ENCODE measurements around the gene OLA1. TPM values are rescaled to one million over a fixed set of nuclear protein-coding genes. Genes with fewer than 3 reads are reported as not detected.

OLA1 gene
- total and polyA plus RNA-seq, 9 of the 15 experiments (the other 6 are each of a cell fraction or from before 2014, with no cell fraction given), result 208 to 353 (median 225) TPM

DNA sequence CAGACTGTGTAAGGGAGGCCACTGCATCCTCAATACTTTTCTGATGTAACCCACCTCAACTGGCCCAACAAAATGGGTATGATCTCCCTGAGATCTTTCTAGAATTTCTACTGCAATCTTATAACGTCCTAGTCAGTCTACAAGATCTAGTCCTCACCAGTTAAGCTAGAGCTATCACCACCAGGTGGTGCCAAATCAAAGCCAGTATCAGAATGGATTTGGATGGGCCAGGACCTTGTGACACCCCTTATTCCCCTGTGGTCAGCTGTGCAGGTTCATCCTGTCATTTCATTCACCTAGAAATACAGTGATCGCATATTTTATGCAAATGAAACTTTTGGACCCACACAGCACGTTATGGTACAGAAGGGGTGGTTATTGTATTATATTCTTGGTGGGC, 90.3 kb downstream of the OLA1 start (continued):
- TF ChIP-seq, protein P1, sequence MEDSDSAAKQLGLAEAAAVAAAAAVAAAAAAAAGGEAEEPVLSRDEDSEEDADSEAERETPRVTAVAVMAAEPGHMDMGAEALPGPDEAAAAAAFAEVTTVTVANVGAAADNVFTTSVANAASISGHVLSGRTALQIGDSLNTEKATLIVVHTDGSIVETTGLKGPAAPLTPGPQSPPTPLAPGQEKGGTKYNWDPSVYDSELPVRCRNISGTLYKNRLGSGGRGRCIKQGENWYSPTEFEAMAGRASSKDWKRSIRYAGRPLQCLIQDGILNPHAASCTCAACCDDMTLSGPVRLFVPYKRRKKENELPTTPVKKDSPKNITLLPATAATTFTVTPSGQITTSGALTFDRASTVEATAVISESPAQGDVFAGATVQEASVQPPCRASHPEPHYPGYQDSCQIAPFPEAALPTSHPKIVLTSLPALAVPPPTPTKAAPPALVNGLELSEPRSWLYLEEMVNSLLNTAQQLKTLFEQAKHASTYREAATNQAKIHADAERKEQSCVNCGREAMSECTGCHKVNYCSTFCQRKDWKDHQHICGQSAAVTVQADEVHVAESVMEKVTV (CRISPR knock-in tag; IDR thresholded peaks at IDR 0.05), result peak; percentile 40; the same call in 1 of the 2 replicates
- TF ChIP-seq, protein P2, sequence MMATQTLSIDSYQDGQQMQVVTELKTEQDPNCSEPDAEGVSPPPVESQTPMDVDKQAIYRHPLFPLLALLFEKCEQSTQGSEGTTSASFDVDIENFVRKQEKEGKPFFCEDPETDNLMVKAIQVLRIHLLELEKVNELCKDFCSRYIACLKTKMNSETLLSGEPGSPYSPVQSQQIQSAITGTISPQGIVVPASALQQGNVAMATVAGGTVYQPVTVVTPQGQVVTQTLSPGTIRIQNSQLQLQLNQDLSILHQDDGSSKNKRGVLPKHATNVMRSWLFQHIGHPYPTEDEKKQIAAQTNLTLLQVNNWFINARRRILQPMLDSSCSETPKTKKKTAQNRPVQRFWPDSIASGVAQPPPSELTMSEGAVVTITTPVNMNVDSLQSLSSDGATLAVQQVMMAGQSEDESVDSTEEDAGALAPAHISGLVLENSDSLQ (IDR thresholded peaks at IDR 0.05), result 0 out of 2 replicates have a peak, but pooled peaks have one; percentile 11
- TF ChIP-seq, protein P3, sequence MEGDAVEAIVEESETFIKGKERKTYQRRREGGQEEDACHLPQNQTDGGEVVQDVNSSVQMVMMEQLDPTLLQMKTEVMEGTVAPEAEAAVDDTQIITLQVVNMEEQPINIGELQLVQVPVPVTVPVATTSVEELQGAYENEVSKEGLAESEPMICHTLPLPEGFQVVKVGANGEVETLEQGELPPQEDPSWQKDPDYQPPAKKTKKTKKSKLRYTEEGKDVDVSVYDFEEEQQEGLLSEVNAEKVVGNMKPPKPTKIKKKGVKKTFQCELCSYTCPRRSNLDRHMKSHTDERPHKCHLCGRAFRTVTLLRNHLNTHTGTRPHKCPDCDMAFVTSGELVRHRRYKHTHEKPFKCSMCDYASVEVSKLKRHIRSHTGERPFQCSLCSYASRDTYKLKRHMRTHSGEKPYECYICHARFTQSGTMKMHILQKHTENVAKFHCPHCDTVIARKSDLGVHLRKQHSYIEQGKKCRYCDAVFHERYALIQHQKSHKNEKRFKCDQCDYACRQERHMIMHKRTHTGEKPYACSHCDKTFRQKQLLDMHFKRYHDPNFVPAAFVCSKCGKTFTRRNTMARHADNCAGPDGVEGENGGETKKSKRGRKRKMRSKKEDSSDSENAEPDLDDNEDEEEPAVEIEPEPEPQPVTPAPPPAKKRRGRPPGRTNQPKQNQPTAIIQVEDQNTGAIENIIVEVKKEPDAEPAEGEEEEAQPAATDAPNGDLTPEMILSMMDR (IDR thresholded peaks at IDR 0.05 in 2 of 3, conservative IDR thresholded peaks at IDR 0.05 in 1 of 3; ENCODE audit: insufficient read depth in 2 of 3, low read depth in 1 of 3, low read length in 3 of 3), result peak; percentile 68 to 73 (median 70)
- peak; percentile 59 to 88 for TF ChIP-seq RAD21 (CRISPR knock-in tag; conservative IDR thresholded peaks at IDR 0.05 in 1 of 2, IDR thresholded peaks at IDR 0.05 in 1 of 2)

DNA sequence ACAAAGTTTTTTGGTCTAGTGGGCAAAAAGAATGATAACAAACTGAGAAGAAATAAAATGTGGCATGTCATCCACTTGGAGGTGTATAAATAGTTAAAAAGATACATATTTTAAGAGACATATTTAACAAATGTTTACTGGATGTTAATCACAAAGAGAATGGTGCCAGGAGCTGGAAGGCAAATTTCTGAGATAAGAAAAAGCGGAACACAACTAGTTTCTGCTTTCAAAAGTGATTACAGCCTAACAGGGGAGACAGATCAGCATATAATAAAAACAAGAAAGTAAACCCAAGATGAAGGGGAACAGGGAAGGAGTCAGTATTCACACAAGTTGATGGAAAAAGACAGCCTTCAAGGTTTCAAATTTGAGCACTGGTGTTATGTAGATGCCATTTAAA, 91.3 kb downstream of the OLA1 start:
- FAIRE-seq (no peak), ATAC-seq (no peak), DNase-seq (ENCODE audit: extremely low read depth in 1 of 4, low spot score in 3 of 4) (no peak)
- Histone ChIP-seq H3K9ac (ENCODE audit: insufficient read depth in 1 of 2, low read depth in 2 of 2, low read length in 2 of 2) (no peak overlapping the region), H3K27me3 (ENCODE audit: control insufficient read depth in 2 of 2, insufficient read depth in 2 of 2, low read length in 2 of 2) (no peaks in the 10 kb centered on the region), H3K27ac (ENCODE audit: extremely low read depth, low read depth, low read length) (no peak overlapping the region), H3K79me2 (ENCODE audit: control insufficient read depth, insufficient read depth, low read length) (peaks cover 46% of the 10 kb centered on the region), H3K4me2 (ENCODE audit: insufficient read depth, low read length) (no peak overlapping the region), H3K36me3 (ENCODE audit: control insufficient read depth, insufficient read depth, low read length) (peaks cover 3% of the 10 kb centered on the region; the same call in 1 of the 3 replicates), H3K9me1 (ENCODE audit: control insufficient read depth, insufficient read depth, low read length) (no peaks in the 10 kb centered on the region), H3K4me1 (replicated peaks in 1 of 2; ENCODE audit: control insufficient read depth in 2 of 2, insufficient read depth in 2 of 2, low read length in 2 of 2) (peaks cover 6 to 18% of the 10 kb centered on the region in 2 experiments; a peak in 4 of 5 replicates), H3K9me3 (replicated peaks; ENCODE audit: control insufficient read depth, insufficient read depth, low read depth, low read length) (no peaks in the 10 kb centered on the region), H3K4me3 (no peak overlapping the region), H2AFZ (ENCODE audit: low read depth, low read length) (no peak overlapping the region), H4K20me1 (replicated peaks; ENCODE audit: control insufficient read depth, insufficient read depth, low read length) (no peaks in the 10 kb centered on the region)
- ChIA-PET CTCF (ENCODE audit: low intra/inter-chr PET ratio) (interaction anchor here (0.6 to 4.6 kb wide), 2 partner anchors 11 to 183 kb away, joined by 3 to 44 read pairs; no protein-coding TSS in a partner anchor), POLR2A (no interaction called here)
- BruUV-seq (replicated peaks), result no TSS peak
- in situ Hi-C loops (cut with MboI), result loop anchor here (10.0 kb wide), 1 partner anchor 168 kb away; no protein-coding TSS in a partner anchor
- 55% methylated on average over 1 of the region's 1 CpG for WGBS (ENCODE audit: insufficient coverage, low coverage, missing lambda C conversion rate)
- intact Hi-C loops (cut with micrococcal nuclease), result no loop called here
- TF ChIP-seq, protein P4, sequence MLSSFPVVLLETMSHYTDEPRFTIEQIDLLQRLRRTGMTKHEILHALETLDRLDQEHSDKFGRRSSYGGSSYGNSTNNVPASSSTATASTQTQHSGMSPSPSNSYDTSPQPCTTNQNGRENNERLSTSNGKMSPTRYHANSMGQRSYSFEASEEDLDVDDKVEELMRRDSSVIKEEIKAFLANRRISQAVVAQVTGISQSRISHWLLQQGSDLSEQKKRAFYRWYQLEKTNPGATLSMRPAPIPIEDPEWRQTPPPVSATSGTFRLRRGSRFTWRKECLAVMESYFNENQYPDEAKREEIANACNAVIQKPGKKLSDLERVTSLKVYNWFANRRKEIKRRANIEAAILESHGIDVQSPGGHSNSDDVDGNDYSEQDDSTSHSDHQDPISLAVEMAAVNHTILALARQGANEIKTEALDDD (IDR thresholded peaks at IDR 0.05), result peak; percentile 54; the same call in 1 of the 2 replicates
- no peak for TF ChIP-seq PHF8 (IDR thresholded peaks at IDR 0.05; ENCODE audit: borderline replicate concordance, low read length)
- peak; percentile 41 for TF ChIP-seq ARID1B (IDR thresholded peaks at IDR 0.05)
- peak; percentile 87 for TF ChIP-seq SPI1 (IDR thresholded peaks at IDR 0.05; ENCODE audit: borderline replicate concordance, low read depth, low read length)
- TF ChIP-seq DDX20 (tag; IDR thresholded peaks at IDR 0.05; ENCODE audit: low read depth), result no peak
- TF ChIP-seq, protein P5, sequence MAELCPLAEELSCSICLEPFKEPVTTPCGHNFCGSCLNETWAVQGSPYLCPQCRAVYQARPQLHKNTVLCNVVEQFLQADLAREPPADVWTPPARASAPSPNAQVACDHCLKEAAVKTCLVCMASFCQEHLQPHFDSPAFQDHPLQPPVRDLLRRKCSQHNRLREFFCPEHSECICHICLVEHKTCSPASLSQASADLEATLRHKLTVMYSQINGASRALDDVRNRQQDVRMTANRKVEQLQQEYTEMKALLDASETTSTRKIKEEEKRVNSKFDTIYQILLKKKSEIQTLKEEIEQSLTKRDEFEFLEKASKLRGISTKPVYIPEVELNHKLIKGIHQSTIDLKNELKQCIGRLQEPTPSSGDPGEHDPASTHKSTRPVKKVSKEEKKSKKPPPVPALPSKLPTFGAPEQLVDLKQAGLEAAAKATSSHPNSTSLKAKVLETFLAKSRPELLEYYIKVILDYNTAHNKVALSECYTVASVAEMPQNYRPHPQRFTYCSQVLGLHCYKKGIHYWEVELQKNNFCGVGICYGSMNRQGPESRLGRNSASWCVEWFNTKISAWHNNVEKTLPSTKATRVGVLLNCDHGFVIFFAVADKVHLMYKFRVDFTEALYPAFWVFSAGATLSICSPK (IDR thresholded peaks at IDR 0.05; ENCODE audit: borderline replicate concordance), result no peak
- no peak for TF ChIP-seq ATF7 (IDR thresholded peaks at IDR 0.05)
- TF ChIP-seq TEAD4 (IDR thresholded peaks at IDR 0.05; ENCODE audit: low read length), result peak; percentile 22; the same call in 1 of the 2 replicates
- no peak for TF ChIP-seq TEAD4 (CRISPR knock-in tag; IDR thresholded peaks at IDR 0.05; ENCODE audit: borderline replicate concordance)

Data from K562 (cell line).